GM21367 (cell line): ENCODE results near the gene VRK2.
"Not testable (repeated sequence)": the region's sequence is repeated elsewhere in the genome, so short reads cannot be mapped to it uniquely, and the experiment has no call there.

Source experiments
- ATAC-seq: cut with Tn5 transposase; IDR thresholded peaks from one replicate; pipeline ENCODE4 v1.9.1; 2021; ENCODE audit not compliant: unreplicated experiment

The VRK2 gene

DNA sequence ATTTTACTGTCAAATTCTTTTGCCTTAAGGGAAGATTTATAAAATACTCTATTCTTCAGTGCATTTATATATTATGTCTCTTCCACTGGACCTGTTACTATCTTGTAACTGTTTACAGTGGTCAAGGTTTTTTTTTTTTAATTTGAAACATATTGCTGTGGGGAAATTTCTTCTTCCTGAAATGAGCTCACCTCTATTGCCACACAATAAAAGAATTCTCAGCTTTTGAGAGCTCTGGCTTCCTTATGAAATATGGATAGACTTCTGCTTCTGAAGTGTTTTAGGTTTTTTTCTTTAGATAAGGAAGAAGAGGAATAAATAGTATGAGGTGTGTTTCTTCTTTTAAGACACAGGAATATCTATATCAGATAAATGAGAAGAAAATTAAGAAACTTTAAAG, 7.7 kb downstream of the VRK2 start:
- ATAC-seq, result no peak

DNA sequence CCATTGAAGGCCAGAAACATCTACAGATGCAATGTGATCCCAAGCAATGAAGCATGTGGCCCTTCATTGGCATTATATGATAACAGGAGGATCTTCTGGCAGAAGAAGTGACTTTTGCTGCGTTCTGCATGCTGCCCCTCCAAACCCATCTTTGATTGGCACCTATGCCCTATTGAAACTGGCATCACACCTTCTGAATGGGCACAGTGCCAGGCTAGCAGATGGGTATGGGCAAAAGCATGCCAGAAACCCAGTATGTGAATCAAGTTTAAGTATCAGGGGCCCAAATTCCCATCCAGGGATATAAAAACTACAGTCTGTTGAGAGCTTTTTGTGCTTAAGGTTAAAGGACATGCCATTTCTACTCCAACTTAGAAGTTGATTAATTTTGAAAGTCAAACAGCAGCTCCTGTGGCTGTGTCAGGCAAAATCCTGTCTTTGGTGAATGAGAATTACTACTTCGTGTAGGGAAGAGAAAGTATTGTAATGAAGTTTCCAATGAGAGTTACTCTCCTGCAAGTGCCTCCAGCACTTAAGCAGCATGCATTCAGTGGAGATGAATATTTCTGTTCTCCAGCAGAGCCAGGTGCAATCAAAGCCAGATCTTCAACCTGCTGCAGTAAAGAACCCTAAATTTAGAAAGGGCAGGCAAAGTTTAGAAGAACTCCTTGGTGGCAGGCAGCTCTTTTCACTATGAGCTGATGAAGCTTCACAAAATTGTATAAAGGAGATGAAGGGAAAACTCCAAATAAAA, 8.6 kb downstream of the VRK2 start:
- ATAC-seq, result no peak

DNA sequence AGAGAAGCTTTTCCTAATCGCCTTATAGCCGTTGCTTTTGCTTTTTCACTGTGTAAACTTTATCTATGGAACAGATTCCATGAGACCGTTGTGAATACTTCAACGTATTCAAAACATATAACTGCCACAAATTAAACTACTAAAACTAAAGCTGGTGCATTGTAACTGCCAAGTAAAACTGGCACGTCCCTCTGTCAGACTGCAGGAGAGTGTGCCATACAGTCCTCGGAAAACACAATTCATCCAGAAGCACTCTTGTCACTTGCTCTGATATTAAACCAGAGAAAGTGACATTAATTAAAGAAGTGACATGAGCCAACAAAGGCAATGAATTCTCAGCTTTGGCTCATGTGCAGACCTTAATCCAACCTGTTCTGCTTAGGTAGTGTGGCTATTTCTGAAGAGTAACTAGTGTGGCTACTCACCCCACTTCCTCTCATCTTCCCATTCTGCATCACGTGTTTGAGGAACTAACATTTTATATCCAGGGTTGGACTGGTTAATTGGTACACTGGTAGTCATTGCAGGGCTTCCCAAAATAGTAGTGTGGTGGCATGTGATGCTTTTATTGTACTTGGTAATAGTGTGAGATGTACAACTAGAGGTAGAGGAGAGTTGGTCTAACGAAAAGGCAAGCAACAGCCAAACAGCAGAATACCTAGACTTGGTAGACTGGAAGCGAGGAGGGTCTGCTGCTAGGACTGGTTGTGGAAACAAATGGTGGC, 9.7 kb downstream of the VRK2 start:
- ATAC-seq, result no peak

DNA sequence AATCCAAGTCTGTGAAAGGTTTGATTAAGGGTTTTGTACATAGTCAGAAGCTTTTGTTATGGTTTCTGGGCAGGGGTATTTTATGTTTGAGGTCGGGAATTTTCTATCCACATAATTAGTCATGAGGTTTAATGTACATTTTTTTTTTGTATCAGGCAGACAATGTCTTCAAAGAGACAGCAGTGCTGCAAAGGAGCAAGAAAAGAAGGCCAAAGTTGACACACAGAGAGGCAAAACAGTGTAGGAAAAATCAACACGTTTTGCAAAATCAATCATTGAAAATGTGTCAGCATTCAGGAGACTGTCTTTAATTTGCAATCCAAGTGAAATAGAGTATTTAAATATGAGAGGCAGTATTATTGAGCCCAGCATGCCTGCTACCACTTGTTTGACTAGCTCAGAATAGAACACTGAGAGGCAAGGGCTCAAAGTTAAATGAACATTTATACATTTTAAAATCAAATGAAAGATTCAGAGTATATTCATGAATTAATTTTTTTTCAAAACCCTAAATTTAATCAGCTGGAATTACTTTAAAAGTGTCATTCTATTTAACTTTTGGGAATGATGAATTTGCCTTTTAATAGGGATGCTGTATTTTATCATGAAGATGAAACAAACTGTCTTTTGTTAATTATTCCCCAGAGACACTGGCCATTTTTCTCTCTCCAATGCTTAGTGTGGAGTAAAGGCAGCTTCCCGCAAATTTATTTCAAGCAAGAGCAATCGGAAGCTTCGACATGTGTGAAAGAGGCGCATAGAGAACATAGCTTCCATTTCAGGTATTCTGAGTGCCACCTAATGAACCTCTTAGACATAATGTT, 11.3 kb downstream of the VRK2 start:
- no peak for ATAC-seq

DNA sequence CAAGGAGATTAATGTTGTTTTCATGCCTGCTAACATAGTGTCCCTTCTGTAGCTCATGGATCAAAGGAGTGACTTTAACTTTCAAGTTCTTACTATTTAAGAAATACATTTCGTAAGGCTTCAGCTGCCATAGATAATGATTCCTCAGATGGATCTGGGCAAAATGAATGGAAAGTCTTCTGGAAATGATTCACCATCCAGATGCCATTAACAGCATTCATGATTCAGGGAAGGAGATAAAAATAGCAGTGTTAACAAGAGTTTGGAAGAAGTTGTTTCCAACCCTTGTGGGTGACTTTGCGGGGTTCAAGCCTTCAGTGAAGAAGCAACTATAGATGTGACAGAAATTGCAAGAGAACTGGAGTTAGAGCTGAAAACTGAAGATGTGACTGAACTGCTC, 17.0 kb downstream of the VRK2 start:
- no peak for ATAC-seq

DNA sequence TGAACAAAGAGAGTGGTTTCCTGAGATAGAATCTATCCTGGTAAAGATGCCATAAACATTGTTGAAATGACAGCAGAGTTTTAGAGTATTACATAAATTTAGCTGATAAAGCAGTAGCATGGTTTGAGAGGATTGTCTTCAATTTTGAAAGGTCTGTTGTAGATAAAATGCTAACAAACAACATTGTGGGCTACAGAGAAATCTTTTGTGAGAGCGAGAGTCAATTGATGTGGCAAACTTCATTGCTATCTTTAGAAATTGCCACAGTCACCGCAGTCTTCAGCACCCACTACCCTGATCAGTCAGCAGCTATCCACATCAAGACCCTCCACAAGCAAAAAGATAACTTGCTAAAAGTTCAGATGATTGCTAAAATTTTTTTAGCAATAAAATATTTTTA, 17.5 kb downstream of the VRK2 start:
- no peak for ATAC-seq

DNA sequence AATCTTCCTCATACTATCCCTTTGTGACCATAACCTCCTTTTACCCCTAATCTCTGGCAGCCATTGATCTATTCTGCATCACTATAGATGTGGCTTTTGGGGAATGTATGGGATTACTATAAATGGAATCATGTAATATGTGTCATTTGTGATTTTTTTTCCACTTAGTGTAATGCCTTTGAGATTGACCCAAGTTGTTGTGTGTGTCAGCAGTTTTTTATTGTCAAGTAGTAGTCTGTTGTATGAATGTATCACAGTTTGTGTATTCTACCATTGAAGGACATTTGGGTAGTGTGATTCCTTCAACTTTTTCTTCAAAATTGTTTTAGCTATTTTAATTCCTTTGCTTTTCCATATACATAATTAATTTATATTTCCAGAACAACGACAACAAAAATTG, 18.6 kb downstream of the VRK2 start:
- no peak for ATAC-seq

DNA sequence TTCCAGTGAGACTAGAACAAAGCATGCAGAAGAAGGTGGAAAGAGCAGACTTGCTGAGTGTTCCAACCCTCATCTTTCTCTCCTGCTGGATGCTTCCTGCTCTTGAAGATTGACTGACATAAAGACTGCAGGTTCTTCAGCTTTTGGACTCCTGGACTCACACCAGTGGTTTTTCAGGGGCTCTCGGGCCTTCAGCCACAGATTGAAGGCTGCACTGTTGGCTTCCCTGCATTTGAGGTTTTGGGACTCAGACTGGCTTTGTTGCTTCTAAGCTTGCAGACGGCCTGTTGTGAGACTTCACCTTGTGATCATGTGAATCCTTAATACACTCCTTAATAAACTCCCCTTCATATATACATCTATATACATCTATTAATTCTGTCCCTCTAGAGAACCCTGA, 20.4 kb downstream of the VRK2 start:
- no peak for ATAC-seq

DNA sequence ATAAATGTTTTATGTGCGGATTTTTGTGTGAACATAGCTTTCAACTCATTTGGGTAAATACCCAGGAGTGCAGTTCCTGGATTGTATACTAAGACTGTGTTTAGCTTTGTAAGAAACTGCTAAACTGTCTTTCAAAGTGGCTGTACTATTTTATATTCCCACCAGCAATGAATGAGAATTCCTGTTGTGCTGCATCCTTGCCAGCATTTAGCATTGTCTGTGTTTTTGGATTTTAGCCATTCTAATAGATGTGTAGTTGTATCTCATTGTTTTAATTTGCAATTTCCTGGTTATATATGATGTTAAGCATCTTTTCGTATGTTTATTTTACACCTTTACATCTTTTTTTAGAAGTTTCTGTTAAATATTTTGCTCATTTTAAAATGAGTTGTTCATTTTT, 24.2 kb downstream of the VRK2 start:
- ATAC-seq, result no peak

DNA sequence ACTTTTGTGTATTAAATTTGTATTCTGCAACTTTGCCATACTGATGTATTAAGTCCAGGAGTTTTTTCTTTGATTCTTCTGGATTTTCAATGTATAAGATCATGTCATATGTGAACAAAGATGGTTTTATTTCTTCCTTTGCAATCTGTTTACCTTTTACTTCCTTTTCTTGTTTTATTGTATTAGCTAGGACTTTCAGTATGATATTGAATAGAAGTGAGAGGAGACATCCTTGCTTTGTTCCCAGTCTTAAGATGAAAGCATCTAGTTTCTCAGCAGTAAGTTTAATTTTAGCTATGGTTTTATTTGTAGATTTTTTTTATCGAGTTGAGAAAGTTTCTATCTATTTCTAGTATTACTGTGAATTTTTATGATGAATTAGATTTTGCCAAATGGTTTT, 25.5 kb downstream of the VRK2 start:
- ATAC-seq, result no peak

DNA sequence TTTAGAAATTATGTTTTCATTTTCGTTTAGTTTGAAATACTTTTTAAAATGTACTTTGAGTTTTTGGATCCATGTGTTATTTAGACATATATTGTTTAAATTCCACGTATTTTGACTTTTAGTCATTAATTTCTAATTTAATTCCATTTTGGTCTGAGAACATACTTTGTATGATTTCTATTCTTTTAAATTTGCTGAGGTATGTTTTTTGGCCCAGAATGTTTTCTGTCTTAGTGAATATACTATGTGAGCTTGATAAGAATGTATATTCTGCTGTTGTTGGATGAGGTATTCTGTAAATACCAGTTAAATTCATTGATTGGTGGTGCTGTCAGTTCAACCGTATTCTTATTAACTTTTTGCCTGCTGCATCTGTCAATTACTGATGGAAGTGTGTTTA, 26.4 kb downstream of the VRK2 start:
- ATAC-seq, result no peak

DNA sequence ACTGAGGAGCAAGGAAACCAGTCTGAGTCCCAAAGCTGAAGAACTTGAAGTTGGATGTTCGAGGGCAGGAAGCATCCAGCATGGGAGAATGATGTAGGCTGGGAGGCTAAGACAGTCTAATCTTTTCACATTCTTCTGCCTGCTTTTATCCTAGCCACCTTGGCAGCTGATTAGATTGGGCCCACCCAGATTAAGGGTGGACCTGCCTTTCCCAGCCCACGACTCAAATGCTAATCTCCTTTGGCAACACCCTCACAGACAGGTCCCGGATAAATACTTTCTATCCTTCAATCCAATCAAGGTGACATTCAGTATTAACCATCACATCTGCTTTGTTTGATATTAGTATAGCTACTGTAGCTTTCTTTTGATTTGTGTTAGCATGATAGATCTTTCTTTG, 27.1 kb downstream of the VRK2 start:
- no peak for ATAC-seq

DNA sequence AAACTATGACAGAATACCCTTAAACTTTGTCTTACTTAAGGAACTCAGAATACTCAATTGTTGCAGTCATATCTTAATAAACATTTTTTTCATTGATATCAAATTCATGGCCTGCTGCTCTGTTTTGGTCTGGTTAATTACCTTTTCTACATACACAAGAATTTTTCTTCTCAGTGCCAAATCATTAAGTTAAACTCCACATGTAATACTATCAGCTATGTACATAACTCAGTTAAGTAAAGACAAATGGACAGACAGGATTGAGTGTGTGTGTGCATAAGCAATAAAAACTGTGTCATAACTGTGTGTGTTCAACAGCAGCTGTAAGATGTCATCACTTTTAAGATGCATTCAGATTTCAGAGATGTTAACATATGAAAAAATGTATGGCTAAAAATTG, 34.4 kb downstream of the VRK2 start:
- ATAC-seq, result no peak

DNA sequence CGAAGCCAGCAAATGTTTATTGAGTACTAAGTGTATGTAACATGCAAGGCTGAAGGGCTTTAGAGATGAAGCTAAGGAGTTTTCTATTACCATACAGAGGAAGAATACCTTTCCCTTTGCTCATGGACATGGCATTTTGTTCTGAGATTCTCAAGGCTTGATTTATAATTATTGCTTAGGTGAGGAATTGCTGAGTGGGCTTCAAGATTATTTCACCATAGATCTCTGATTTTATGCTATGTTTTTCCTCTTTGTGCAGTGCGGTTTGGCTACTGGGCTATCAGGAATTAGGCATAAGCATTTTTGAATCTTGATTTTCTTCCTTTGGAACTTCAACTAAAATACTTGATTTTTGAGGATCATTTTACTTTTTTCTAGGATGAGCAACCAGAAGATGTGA, 42.5 kb downstream of the VRK2 start:
- no peak for ATAC-seq

DNA sequence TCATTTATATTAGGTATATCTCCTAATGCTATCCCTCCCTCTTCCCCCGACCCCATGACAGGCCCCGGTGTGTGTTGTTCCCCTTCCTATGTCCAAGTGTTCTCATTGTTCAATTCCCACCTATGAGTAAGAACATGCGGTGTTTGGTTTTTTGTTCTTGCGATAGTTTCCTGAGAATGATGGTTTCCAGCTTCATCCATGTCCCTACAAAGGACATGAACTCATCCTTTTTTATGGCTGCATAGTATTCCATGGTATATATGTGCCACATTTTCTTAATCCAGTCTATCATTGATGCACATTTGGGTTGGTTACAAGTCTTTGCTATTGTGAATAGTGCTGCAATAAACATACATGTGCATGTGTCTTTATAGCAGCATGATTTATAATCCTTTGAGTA, 46.2 kb downstream of the VRK2 start:
- not testable (repeated sequence) for ATAC-seq

DNA sequence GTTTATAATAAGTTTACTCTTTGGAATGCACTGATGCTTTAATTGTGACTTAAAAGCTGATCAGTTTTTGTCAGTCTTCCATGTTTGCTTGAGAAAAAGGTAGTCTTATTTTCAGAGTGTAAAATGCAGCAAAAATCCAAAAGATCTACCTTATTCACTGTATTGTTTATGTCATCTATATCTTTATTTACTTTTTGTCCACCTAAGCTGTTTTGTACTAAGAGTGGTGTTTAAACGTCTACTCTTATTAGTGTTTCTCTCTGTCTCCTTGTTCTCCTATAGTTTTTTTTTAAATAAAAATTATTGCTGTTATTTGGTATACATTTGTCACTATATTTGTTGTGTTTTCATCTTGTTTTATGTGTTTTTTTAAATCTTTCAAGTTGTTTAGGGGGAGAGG, 50.4 kb downstream of the VRK2 start:
- ATAC-seq, result no peak

DNA sequence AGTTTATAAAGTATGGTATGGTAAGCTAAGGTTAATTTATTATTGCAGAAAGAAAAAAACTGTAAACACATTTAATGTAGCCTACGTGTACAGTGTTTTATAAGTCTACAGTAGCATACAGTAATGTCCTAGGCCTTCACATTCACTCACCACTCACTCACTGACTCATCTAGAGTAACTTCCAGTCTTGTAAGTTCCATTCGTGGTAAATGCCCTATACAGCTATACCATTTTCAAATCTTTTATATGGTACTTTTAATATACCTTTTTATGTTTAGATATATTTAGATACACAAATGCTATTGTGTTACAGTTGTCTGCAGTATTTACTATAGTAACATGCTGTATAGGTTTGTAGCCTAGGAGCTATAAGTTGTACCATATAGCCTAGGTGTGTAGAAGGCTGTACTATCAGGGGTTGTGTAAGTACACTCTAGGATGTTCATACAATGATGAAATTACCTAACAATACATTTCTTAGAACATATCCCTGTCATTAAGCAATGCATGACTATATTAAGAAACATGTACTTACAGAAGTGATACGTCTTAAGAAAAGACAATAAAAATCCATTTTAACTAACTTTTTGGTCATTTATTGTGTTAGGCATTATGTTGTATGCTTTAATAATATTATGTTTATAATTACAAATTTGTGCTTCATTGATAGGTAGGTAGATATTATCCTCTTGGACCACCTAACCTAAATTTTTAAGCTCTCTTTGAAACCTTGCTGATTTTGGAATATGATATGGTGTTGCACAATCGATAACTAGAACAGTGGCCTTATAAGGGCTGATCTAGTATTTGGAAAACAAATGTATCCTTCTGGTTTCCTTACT, 51.9 kb downstream of the VRK2 start:
- ATAC-seq, result no peak

DNA sequence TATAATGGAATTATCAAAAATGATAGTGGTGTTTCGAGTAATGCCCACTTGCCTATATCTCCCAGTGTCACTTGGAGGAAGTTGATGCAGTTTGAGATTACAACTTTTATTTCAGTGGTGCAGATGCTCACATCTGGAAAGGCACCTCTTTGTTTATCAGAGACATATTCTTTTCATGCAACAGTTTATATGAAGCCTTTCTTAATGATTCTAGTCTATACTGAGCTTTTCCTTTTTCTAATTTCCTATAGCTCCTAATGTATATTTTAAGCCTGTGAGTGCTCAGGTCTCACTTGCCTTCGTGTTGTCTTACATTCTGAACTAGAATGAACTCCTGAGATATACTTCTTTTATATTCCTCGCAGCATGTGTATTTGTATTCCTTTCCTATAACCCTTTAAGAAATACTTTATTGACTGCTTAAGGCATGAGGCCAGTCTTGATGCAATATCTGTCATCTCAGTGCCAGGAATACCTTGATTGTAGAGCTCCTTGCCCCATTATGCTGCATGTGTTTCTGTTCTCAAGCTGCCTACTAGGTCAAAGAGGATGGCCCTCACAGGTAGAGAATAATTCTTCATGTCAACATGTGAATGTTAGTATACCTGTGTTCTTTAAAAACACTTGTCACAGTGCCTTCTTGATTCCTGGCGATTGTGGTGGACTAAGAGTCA, 52.6 kb downstream of the VRK2 start:
- no peak for ATAC-seq

DNA sequence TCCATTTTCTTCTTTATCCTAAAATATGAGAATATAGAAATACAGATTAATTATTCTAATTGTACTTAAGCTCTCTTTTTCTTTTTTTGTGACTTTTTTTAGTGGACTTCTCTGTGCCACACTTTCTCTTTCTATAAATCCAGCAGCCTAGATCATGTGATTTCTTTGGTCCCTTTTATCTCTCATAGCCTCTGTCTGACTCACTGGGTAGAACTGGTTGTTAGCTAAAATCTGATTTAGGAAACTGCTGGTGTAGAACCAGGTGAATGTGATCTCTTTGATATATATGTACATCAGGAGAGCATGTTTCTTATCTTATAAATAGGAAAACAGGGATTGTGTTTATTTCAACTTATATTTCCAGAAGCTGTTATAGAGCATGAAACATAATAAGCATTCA, 54.9 kb downstream of the VRK2 start:
- no peak for ATAC-seq

DNA sequence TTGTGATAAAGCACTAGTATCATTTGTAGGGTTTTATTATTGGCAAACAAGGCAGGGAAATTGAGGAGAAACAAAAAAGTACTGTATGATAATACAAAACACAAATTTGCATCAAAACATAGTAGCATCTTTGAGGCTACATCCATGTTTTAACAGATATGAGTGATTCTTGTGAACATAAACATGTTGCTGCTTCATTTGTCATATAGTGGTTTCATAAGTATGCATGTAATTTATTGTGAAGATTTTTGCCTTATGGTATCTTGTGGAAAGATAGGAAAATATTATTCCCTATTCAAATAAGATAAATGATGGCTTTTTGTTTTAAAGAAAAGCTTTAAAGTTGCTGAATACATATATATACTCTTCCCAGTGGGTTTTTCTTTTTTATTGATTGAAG, 60.3 kb downstream of the VRK2 start:
- no peak for ATAC-seq
